Left forelimb (tissue), 1 donor: ENCODE data around the gene RUFY4.
"Not testable (repeated sequence)": the region's sequence is repeated elsewhere in the genome, so short reads cannot be mapped to it uniquely, and the experiment has no call there.

Experiments used
- DNase-seq: peaks from one replicate; pipeline ENCODE4 v3.0.0-alpha.2; 2018; ENCODE audit warnings: low spot score

The RUFY4 gene

DNA sequence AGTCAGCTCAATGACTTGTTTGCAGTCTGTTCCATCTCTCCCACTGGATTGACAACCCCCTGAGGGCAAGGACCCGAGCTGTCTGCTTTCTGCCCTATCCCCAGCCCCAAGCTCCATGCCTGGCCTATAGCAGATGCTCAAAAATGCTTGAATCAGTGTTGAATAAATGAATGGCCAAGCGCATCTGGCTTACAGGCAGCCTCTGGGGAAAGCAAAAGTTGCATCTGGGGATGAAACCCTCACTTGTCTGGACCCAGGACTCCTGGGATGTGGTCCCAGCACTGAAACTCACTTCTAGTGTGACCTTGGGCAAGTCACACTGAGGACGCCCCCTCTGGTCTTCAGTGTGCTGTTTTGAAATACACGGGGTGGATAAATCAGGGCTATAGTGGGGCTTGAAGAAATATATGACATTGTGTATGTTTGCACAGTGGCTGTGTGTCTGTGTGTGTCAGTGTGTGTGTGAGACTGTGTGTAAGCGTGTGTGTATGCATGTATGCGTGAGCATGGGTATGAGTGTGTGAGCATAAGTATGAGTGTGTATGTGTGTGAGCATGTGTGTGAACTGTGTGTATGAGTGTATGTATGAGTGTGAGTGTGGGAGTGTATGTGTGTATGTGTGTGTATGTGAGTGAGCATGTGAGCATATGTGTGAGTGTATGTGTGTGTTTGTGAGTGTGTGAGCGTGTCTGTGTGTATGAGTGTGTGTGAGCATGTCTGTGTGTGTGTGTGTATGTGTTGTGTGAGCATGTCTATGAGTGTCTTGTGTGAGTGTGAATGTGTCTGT is 38.5 kb upstream of the RUFY4 start:
- DNase-seq, result peak; percentile 42

DNA sequence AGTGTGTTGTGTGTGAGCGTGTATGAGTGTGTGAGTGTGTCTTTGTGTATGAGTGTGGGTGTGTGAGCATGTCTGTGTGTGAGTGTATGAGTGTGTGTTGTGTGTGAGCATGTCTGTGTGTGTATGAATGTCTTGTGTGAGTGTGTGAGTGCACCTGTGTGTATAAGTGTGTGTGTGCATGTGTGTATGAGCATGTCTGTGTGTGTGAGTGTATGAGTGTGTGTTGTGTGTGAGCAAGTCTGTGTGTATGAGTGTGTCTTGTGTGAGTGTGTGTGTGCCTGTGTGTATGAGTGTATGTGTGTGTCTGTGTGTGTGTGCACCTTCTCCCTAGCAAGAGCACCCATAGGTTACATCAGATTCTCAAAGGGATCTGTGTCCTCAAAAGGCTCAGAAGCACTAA is 37.8 kb upstream of the RUFY4 start:
- no peak for DNase-seq

DNA sequence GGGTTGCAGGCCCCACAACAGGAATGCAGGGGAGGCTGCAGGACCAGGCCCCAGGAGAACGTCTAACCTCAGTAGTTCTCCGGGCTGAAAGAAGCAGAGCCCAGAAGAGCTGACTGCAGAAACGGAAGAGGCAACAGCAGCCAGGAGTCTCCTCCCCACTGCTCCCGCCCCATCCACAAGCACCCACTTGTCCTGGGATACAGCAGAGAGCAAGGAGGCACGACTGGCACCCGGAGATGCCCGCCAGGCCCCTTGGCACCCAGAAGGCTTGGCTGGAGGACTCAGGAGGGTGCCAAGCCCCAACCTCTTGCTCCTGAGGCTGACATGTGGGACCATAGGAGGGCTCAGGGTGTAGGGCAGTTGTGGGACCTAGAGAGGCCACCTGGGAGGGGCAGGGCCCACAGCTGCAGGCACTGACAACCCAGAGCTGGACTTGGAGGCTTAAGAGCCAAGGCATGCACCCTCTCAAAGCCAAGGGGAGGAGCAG is 37.2 kb upstream of the RUFY4 start:
- DNase-seq, result peak; percentile 62

DNA sequence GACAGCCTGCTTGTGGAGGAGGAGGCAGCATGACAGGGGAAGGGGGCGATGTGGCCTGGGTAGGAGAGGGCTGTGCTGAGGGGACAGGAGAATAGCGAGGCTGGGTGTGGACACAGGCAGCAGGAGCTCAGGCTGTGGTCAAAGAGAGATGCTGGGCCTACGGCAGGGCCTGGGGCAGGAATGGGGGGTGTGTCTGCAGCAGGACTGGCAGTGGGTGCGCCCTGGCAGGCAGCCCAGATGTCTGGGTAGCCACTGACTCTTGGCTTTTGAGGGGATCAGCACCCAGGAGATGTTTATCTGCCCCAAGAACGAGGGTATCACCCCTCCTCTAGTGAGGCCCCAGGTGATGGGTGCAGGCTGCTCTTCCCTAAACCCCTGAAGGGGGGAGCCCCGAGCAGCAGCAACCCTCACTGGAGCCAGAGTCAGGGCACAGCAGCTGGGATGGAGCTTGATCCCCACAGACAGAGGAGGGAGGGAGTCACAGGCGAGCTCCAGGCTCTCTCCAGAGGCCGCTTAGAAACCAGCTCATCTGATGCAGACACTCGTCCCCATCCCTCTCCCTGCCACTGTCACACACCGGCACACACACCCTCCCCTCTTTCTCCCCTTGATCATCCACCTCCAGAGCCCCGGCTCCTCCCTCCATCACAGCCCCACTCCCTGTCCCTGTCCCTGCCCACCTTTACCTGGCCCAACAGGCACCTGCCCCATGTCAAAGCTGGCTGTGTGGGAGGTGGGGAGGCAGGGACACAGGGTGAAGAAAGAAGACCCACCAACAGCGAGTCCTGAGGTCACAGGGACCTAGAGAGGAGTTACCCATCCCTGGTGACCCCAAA is 36.5 kb upstream of the RUFY4 start:
- DNase-seq, result no peak

DNA sequence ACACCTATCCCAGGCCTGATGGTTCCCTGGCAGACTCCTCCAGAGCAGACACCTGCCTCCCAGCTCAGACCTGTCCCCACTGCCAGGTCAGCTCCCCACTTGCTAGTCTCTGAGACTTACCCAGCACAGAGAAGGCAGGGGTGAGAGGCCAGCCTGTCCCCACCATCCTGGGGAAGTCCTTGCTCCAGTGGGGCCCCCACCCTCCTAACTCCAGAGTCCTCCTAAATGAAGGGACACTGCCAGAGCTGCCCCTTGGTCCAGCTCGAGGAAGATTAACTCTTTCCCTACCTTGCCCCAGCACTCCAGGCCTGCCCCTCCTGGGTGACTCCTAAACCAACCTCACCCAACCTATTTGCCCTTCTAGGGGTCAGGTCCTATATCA is 35.9 kb upstream of the RUFY4 start:
- DNase-seq, result no peak

DNA sequence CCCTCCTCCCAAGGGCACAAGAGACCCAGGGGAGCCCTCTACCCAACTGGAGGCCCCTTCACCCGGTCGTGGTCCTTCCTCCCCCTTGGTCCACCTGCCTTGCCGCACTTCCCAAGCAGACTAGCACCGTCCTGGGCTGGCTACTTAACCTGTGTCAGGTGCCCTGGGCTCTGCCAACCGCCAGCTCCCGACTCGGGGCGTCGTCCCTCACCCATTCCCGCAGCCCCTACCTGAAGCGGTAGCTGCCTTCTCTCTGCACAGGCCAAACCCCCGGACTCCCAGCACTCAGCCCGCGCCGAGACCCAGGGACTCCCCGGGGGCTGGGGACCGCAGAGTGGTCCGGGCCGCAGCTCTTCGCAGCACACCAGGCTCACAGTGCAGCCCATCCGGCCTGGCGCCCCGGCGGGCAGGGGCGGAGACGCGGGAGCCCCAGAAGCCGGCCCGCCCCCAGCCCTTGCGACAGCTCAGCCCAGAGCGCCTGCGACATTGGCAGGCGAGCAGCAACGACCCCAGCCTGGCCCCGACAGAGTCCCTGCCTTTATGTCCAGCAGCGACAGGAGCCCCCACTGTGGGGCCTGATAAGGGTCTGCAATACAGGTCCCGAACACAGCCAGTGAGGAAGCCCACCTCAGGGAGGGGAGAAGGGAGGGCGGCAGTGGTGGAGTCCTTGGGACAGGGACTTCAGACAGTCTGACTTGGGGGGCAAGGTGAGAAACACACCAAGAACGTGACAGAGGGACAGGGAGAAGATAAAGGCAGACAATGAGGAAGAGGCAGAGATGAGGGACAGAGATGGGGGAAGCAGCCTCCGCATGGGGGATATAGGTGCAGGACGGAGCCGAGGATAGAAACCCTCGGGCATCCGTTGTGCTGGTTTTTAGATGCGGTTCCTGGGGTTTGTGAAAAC is 35.2 kb upstream of the RUFY4 start:
- DNase-seq, result no peak

DNA sequence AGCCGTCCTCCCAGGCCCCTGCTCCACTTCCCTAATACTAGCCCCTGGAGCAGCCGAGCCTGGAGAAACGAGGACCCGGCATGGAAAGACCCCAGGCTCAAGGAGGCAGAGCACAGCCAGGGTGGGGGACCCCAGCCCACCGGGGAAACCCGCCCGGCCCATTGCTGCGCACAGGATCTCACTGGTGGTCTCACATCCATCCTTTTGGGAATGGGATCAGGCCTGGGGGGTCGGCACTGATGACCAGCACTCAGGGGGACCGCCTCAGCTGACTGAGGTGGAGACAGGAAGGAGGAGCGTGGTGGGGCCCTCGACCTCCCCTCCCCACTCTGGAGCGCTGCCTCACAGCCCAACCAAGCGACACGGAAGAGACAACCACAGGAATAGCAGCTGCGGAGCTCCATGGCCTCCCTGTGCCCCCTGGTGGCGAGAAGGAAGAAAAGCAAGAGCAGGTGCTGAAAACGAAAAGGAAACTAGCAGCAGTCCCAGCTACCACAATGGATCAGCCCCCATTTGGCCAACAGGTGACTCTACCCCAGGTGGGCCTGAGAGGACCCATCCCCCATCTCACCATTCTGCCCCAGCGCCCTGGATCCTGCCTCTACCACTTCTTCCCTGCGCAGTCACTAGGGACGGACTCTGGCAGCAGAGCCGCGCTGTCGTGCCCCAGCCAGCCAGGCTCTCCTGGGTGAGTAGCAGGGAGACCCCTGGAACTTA is 34.4 kb upstream of the RUFY4 start:
- peak; percentile 82 for DNase-seq

DNA sequence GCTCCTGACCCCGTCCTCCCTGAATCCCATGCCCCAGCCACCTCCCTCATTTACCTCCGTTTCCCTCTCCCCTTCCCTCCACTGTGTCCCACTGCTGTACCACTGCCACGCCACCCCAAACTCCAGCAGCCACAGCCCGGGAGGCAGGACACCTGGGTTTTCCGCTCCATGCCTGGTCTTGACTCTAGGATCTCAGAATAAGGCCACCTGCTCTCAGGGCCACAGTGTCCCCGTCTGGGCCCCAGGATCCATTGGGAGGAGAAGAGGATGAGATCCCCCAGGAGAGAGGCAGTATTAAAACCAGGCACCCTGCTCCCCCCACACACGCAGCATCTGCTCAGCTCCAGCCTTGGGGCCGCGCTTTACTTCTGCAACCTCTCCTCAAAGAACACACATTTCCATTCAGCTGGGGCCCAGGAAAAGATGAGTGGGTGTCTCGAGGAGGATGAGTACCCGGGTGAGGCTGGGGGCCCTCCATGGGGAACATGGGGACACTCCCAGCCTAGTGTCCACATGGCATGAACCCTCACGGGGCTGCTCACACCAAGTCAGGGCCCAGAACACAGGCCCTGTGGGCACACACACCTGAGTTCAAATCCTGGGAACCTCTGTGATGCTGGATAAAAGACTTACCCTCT is 33.5 kb upstream of the RUFY4 start:
- no peak for DNase-seq

DNA sequence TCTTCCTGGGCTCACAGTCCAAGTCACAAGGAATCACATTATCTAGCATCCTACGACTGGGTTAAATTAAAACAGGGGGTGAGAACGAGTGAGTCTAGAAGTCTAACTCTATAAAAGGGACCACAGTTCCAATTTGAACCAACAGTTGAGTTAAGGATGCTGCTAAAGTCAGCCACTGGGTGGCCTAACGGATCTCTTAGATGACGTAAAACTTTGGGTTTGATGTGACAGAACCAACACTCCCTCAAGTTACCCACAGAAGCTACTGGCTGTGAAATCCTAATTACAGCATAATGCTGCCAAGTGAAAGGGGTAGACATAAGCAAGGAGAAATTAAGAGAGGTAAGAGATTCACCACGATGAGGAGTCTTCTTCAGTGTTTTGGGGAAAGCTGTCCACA is 32.7 kb upstream of the RUFY4 start:
- DNase-seq, result no peak

DNA sequence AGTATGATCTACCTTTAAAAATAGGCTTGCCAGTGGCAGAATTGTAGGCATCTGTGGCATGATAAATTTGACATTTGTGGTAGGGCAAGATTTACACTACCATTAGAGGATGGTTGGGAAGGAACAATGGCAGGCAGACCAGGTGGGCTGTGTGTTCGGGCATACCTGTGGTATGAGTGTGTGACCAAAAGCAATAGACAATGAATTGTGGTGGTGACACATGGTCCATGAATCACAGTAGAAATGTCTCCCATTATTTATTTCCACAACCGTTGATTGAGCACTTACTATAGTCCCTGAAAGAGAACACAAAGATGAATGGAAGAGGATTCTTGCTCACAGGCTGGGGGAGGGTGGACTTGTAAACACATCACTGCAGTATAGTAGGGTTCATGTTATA is 29.9 kb upstream of the RUFY4 start:
- no peak for DNase-seq

DNA sequence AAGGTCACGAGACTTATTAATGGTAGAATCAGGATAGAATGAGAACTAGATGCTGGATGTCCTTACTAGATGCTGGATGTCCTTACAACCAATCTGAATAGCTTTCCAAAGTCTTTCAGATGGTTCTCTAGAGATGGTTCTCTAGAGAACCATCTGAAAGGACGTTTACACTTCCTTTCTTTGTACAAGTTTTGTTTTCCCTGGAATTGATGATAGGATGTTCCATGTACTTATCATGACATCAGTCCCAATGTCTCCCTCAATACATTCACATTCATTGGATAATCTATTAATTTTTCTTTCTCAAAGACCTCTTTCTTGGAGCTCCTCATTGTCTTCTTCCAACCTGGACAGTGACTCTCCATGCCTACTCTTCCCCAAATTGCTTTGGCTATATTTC is 28.2 kb upstream of the RUFY4 start:
- no peak for DNase-seq

DNA sequence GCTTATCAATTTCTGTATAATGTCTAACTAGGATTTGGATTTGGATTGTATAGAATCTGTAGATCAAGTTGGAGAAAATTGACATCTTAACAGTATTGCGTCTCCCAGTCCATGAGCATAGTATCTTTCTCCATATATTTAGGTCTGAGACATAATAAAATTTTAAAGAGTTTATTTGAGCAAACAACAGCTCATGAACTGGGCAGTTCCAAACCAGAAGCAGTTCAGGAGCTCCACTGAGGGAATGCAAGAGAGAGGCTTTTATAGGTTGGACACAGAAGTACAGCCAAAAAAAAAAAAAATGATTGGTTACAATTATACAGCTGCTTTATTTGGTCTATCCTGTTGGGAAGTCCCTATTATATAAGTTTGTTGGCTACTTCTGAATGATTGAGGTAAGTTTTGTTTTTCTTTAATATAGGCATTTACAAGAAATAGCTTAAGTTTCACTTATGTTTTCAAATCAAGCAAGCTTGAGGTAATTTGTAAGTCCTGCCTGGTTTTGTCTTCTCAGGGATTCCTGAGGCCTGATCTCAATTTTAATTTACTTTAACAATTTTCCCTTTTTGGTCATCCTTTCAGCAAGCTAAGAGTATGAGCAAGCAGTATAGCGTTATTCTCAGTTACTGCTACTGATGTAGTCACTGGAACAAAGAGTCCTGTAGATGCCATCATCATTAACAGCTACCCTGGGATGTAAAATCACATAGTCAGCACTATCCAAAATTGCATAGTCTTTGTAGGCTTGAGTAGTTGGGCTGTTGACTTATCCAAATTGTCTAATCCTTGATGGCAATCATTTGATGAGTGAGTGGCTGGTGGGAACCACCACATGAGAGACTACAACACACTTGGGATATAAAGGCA is 27.5 kb upstream of the RUFY4 start:
- DNase-seq, result no peak

DNA sequence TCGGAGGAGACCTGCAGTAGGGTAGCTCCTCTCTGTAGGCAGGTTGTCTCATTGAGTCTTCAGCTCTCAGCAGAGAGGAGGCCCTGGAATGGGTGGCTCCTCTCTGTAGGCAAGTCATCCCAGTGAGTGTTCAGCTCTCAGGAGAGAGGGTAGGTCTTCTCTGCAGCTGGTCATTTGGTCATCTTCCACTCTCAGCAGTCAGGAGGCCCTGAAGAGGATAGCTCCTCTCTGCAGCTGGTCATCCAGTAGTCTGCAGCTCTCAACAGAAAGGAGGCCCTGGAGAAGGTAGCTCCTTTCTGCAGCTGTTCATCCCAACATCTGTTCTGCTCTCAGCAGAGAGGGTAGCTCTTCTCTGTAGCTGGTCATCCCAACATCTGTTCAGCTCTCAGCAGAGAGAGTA is 26.0 kb upstream of the RUFY4 start:
- no peak for DNase-seq

DNA sequence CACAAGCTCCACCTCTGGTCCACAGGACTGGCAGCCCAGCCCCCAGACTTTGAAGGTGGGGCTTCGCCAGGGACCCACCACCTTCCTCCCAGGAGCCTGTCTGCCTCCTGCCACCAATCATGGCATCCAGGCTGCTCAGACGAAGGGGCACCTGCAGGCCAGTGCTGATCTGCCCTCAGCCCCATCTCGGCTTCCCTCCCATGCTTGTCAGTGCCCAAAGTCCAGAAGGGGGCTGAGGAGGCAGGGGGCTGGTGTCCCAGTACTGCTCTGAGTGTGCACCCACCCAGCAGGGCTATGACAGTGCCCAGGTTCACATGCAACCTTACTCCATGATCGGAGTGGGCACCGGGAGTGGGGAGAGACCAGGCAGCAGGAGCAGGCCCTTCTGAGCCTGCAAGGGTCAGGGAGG is 25.3 kb upstream of the RUFY4 start:
- DNase-seq, result no peak

DNA sequence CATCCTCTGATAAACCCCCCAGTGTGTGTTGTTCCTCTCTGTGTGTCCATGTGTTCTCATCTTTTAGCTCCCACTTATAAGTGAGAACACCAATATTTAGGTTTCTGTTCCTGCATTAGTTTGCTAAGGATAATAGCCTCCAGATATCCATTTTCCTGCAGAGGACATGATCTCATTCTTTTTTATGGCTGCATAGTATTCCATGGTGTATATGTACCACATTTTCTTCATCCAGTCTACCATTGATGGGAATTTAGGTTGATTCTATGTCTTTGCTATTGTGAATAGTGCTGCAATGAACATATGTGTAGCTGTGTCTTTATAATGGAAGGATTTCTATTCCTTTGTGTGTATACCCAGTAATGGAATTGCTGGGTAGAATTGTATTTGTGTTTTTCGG is 24.5 kb upstream of the RUFY4 start:
- DNase-seq, result not testable (repeated sequence)

DNA sequence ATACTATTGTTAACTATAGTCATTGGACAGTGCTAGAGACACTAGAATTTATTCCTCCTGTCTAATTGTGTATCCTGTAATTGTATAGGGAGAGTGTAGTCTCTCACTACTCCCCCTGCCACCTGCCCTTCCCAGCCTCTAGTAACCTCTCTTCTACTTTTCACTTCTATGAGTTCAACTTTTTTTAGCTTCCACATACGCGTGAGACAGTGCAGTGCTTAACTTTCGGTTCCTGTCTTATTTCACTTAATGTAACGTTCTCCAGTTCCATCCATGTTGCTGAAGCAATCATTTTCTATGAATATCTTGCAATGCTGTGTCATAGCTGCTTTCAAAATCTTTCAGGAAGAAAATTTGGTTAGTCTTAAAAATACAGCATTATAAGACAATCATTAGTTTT is 22.8 kb upstream of the RUFY4 start:
- no peak for DNase-seq

DNA sequence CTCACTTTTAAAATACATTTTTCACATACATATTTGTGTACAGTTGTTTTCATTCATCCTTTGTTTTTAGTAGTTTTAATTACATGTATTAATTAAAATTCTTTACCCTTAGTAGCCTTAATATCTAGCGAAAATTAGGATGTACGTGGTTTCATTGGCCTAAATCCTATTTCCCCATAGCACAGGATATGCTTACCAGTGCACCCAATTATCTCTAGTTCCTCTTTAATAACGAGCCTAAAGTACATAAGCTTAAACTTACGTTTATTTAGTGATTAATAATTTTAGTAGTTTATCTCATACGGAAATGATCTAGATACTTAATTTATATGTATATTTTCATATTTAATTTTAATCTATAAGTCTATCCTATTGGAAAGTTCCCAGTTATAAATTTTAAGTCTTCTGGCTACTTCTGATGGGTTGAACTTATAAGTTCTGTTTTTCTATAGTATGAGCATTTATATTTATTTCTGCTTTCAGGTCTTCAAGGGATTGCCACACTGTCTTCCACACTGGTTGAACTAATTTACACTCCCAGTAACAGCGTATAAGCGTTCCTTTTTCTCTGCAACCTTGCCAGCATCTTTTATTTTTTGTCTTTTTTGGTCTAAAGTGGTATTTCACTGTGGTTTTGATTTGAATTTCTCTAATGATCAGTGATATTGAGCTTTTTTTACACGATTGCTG is 21.4 kb upstream of the RUFY4 start:
- DNase-seq, result no peak

DNA sequence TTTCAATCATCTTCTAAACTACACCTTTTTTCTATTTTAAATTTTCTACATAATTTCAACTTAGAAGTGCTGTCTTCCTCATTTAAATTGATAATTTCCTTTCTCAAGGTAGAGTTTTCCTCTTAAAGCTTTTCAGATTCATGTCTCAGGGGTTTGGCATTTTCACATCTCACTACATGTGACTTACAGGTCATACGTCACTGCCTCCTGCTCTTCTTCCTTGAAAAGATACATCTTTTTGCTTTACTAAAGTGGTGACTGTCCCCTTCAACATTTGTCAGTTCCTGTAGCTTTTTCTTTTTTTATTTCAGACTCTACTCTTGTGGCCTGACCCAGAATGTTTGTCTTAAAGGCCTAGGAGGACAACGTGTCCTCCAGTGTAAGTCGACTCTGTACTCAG is 17.1 kb upstream of the RUFY4 start:
- no peak for DNase-seq

DNA sequence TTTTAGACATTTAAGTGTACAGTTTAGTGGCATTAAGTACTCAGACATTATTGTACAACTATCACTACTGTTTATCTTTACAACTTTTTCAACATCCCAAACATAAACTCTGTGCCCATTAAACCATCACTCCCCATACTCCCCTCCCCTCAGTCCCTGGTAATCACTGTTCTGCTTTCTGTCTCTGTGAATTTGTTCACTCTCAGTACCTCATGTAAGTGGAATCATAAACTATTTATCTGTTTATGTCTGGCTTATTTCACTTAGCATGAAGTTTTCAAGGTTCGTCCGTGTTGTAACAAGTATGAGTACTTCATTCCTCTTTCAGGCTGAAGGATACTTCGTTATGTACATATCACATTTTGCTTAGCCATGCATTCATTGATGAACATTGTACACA is 9.8 kb upstream of the RUFY4 start:
- no peak for DNase-seq

DNA sequence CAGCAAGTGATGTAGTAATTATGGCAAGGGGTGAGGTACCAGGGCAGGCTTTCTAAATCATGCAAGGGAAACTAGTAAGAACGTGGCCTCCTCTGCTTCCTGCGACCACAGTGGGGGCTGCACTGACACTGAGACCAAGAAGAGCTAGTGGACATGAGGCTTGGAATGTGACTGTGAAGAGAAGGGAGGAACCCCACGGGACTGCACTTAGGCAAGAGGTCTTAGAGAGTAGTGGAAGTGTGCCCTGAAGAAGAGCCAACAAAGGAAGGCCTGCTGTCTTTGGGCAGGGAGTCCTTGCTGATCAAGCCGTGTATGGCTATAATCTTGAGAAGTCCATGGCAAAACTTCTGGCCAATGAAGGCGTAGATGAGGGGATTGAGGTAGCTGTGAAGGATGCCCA is 8.9 kb upstream of the RUFY4 start:
- DNase-seq, result no peak
